ENCODE data around the gene GALK2.

GRCh38 chr15:49242820-49243219, 72.8 kb downstream of the GALK2 start:
- TF ChIP-seq CTCF (IDR thresholded peaks at IDR 0.05) (no peak), POLR2A (IDR thresholded peaks at IDR 0.05) (no peak), POLR2AphosphoS5 (IDR thresholded peaks at IDR 0.05) (no peak), EP300 (IDR thresholded peaks at IDR 0.05) (no peak)

All from sigmoid colon (tissue), 4 donors.